A549 (cell line): ENCODE results near the gene PICK1. TPM values are rescaled to one million over a fixed set of nuclear protein-coding genes. Genes with fewer than 3 reads are reported as not detected.
A peak's percentile ranks its signal among the peaks of the same experiment; 100 is the strongest.

Source experiments
- ATAC-seq, 2 experiments: fragments of 200-7000 bp in 1 of 2; fragments of >200 bp in 1 of 2; cut with Nextera tagmentation in 1 of 2; cut with Tn5 transposase in 1 of 2; 3 replicates each; pipeline versions ENCODE4 v1.8.0 to v1.9.1; 2018 to 2020; ENCODE audit warnings: mild to moderate bottlenecking in 1 of 2, moderate library complexity in 1 of 2
- CTCF ChIA-PET: fragments of 300-600 bp; sonication (Branson Sonifier 250); formaldehyde crosslinking; extraction: SDS; loops from one replicate; lab custom pipeline; 2021; ENCODE audit warnings: antibody characterized with exemption, inconsistent platforms; lab: Yijun Ruan, JAX
- POLR2A ChIA-PET: fragments of 350-600 bp; formaldehyde crosslinking; extraction: SDS; loops from one replicate; lab custom pipeline; 2021; ENCODE audit warnings: antibody characterized with exemption, inconsistent platforms; lab: Yijun Ruan, JAX
- DNase-seq, 2 experiments: peaks; one replicate each; pipeline versions ENCODE4 v3.0.0 to v3.0.0-alpha.2; 2011 to 2016; ENCODE audit warnings: low read depth in 1 of 2, low spot score in 1 of 2
- FAIRE-seq: peaks from 2 replicates; lab custom pipeline; 2011; peaks lifted over from hg19 to GRCh38; lab: Jason Lieb, UNC
- H3K27ac ChIP-seq, 2 experiments: fragments of >200 bp; sonication (Bioruptor Twin); formaldehyde crosslinking; 3 replicates each; pipeline ENCODE4 v1.5.1; 2016 to 2017
- H3K4me1 ChIP-seq: fragments of >200 bp; sonication (Bioruptor Twin); formaldehyde crosslinking; 3 replicates; pipeline ENCODE4 v1.6.1; 2016
- H3K4me2 ChIP-seq: fragments of >200 bp; sonication (Bioruptor Twin); formaldehyde crosslinking; 3 replicates; pipeline ENCODE4 v1.6.1; 2016
- H3K4me3 ChIP-seq: fragments of >200 bp; sonication (Bioruptor Twin); formaldehyde crosslinking; 3 replicates; pipeline ENCODE4 v1.5.1; 2016
- H3K9me3 ChIP-seq: fragments of >200 bp; sonication (Bioruptor Twin); formaldehyde crosslinking; 3 replicates; pipeline ENCODE4 v1.6.1; 2016
- CBX2 ChIP-seq: fragments of 200-600 bp; sonication (generic); IDR thresholded peaks from 2 replicates; pipeline ENCODE4 v1.6.1; 2016; ENCODE audit warnings: low read depth, mild to moderate bottlenecking, borderline replicate concordance
- E2F6 ChIP-seq: IDR thresholded peaks from 2 replicates; pipeline ENCODE4 v1.6.1; 2012; ENCODE audit warnings: low read depth, borderline replicate concordance
- EHF ChIP-seq: fragments of 250-450 bp; sonication (Bioruptor Pico); IDR thresholded peaks from 2 replicates; pipeline ENCODE4 v1.5.0; 2020; ENCODE audit warnings: mild to moderate bottlenecking
- FOSL2 ChIP-seq, 2 experiments: fragments of 450-650 bp in 1 of 2; fragments of >200 bp in 1 of 2; sonication (Bioruptor Twin) in 1 of 2; formaldehyde crosslinking; IDR thresholded peaks; 2 replicates each; pipeline versions ENCODE4 v1.5.0 to v1.6.1; 2016 to 2020; ENCODE audit warnings: mild to moderate bottlenecking in 1 of 2, moderate library complexity in 1 of 2
- GATA3 ChIP-seq: IDR thresholded peaks from 2 replicates; pipeline ENCODE4 v1.6.1; 2012; ENCODE audit warnings: borderline replicate concordance
- HEYL ChIP-seq: fragments of 250-450 bp; sonication (Bioruptor Pico); IDR thresholded peaks from 2 replicates; pipeline ENCODE4 v1.8.0; 2021; ENCODE audit warnings: mild to moderate bottlenecking, moderate library complexity
- HOXB13 ChIP-seq: fragments of 250-450 bp; sonication (Bioruptor Pico); IDR thresholded peaks from 2 replicates; pipeline ENCODE4 v1.5.0; 2020; ENCODE audit warnings: low read depth, mild to moderate bottlenecking, moderate library complexity
- HOXB5 ChIP-seq: fragments of 250-450 bp; sonication (Bioruptor Pico); IDR thresholded peaks from 2 replicates; pipeline ENCODE4 v1.5.0; 2020; ENCODE audit warnings: mild to moderate bottlenecking, moderate library complexity
- JUN ChIP-seq, 2 experiments: fragments of >200 bp; sonication (Bioruptor Twin); formaldehyde crosslinking; IDR thresholded peaks; 2 replicates in 1 of 2; 3 replicates in 1 of 2; pipeline ENCODE4 v1.6.1; 2016 to 2017
- KDM5A ChIP-seq: fragments of 200-600 bp; sonication (generic); IDR thresholded peaks from 2 replicates; pipeline ENCODE4 v1.6.1; 2016; ENCODE audit warnings: antibody characterized with exemption, mild to moderate bottlenecking
- MAX ChIP-seq: IDR thresholded peaks from 2 replicates; pipeline ENCODE4 v1.6.1; 2012
- NPAS2 ChIP-seq: fragments of 250-450 bp; sonication (Bioruptor Pico); IDR thresholded peaks from 2 replicates; pipeline ENCODE4 v1.8.0; 2022; ENCODE audit warnings: mild to moderate bottlenecking, moderate library complexity, borderline replicate concordance
- RARB ChIP-seq: fragments of 250-450 bp; sonication (Bioruptor Pico); IDR thresholded peaks from 2 replicates; pipeline ENCODE4 v1.8.0; 2021; ENCODE audit warnings: mild to moderate bottlenecking, moderate library complexity
- RCOR1 ChIP-seq: fragments of 150-350 bp; IDR thresholded peaks from 2 replicates; pipeline ENCODE4 v1.6.1; 2014; ENCODE audit warnings: antibody characterized with exemption, low read length, low read depth
- RFX5 ChIP-seq: fragments of 450-650 bp; IDR thresholded peaks from 2 replicates; pipeline ENCODE4 v1.7.1; 2014; ENCODE audit warnings: antibody characterized with exemption, mild to moderate bottlenecking, moderate library complexity
- RNF2 ChIP-seq: fragments of 200-600 bp; sonication (generic); IDR thresholded peaks from 2 replicates; pipeline ENCODE4 v1.6.1; 2016; ENCODE audit warnings: low read depth, mild to moderate bottlenecking, antibody characterized with exemption, moderate library complexity, borderline replicate concordance
- SMC3 ChIP-seq: fragments of >200 bp; sonication (Bioruptor Twin); formaldehyde crosslinking; IDR thresholded peaks from 3 replicates; pipeline ENCODE4 v1.6.1; 2018; ENCODE audit warnings: inconsistent platforms
- SREBF2 ChIP-seq: fragments of 450-650 bp; IDR thresholded peaks from 2 replicates; pipeline ENCODE4 v1.6.1; 2014; ENCODE audit warnings: mild to moderate bottlenecking, moderate library complexity
- TFCP2L1 ChIP-seq: fragments of 250-450 bp; sonication (Bioruptor Pico); IDR thresholded peaks from 2 replicates; pipeline ENCODE4 v1.5.0; 2021; ENCODE audit warnings: mild to moderate bottlenecking
- USF2 ChIP-seq: fragments of 450-650 bp; IDR thresholded peaks from 2 replicates; pipeline ENCODE4 v1.6.1; 2014; ENCODE audit warnings: antibody characterized with exemption
- ZC3H11A ChIP-seq: fragments of 450-650 bp; IDR thresholded peaks from 2 replicates; pipeline ENCODE4 v1.6.1; 2014; ENCODE audit warnings: antibody characterized with exemption, mild to moderate bottlenecking
- WGBS: methylation state at CpG from one replicate; pipeline ENCODE4 v1.1.6; 2017; ENCODE audit errors: missing lambda C conversion rate; 5-methylcytosine and 5-hydroxymethylcytosine counted together
- polyA plus RNA-seq, 4 experiments: library from polyadenylated mRNA; depleted of rRNA in 3 of 4; stranded (reverse); fragments of >200 nt; fragmentation: RNase III in 1 of 4; extraction: RNeasy Plus Mini Kit Qiagen cat#74134 plus additional on column Dnase treatment in 1 of 4; gene quantifications; 2 replicates in 3 of 4; 3 replicates in 1 of 4; pipeline ENCODE4 v1.2.3, GENCODE V29; 2011 to 2017

PICK1 gene
- polyA plus RNA-seq, 2 of the 4 experiments (the other 2 are of a cell fraction) = 15.6 to 17.8 TPM

- POLR2A ChIA-PET = no interaction called here
- Histone ChIP-seq H3K9me3 (no peaks in the 10 kb centered on the region), H3K4me2 (peak overlapping the region; percentile 99; the same call in 2 of the 3 replicates), H3K4me1 (peaks cover 52% of the 10 kb centered on the region), H3K27ac (peak overlapping the region in 1 of 2 experiments; percentile 91; a peak in 1 of 6 replicates), H3K4me3 (no peak overlapping the region; the same call in 2 of the 3 replicates)
- WGBS = 74% methylated on average over 9 of the region's 22 CpGs
- ATAC-seq (peak in 1 of 2 experiments; percentile 6; a peak in 1 of 6 replicates), DNase-seq (peak in 1 of 2 experiments; percentile 38), FAIRE-seq (no peak)
- TF ChIP-seq JUN (IDR thresholded peaks at IDR 0.05) = no peak
- TF ChIP-seq E2F6 = no peak
- TF ChIP-seq USF2 = no peak
- no peak for TF ChIP-seq RARB (CRISPR knock-in tag)
- TF ChIP-seq SREBF2 = no peak
- no peak for TF ChIP-seq HOXB5 (CRISPR knock-in tag)
- TF ChIP-seq EHF = no peak
- TF ChIP-seq RCOR1 = no peak
- TF ChIP-seq CBX2 = no peak
- TF ChIP-seq KDM5A = no peak
- TF ChIP-seq GATA3 = no peak
- no peak for TF ChIP-seq RFX5
- TF ChIP-seq TFCP2L1 (CRISPR knock-in tag) = no peak
- TF ChIP-seq FOSL2 (IDR thresholded peaks at IDR 0.05) = no peak
- no peak for TF ChIP-seq FOSL2 (CRISPR knock-in tag; IDR thresholded peaks at IDR 0.05)
- TF ChIP-seq ZC3H11A = no peak
- no peak for TF ChIP-seq SMC3
- no peak for TF ChIP-seq NPAS2 (CRISPR knock-in tag)
- no peak for TF ChIP-seq HOXB13
- TF ChIP-seq RNF2 = no peak
- CTCF ChIA-PET = interaction anchor here (0.9 to 1.0 kb wide), 2 partner anchors 9 to 11 kb away, joined by 3 read pairs; no protein-coding TSS in a partner anchor
These were observed 52.3 kb downstream of the PICK1 start for GRCh38 chr22:38109371-38110001.

GRCh38 chr22:38110008-38110862 is 53.0 kb downstream of the PICK1 start, which contains the start of gene BAIAP2L2:
Gene BAIAP2L2 (minus strand): TSS chr22:38110684. CDS start chr22:38110525, 159 bp downstream.
- peak within 1 kb of the TSS; percentile 91 to 96 for H3K27ac ChIP-seq
- no peak for FAIRE-seq
- DNase-seq = peak; percentile 78 to 79
- peak within 1 kb of the TSS; percentile 99 for H3K4me2 ChIP-seq
- TF ChIP-seq JUN (IDR thresholded peaks at IDR 0.05) = 0 out of 5 replicates have a peak, but pooled peaks of 1 of the 2 experiments have one; percentile 27
- TF ChIP-seq MAX = peak; percentile 66
- TF ChIP-seq E2F6 = peak; percentile 27; the same call in 1 of the 2 replicates
- TF ChIP-seq HEYL (CRISPR knock-in tag) = no peak
- peak; percentile 66 to 75 for ATAC-seq
- WGBS = 28% methylated on average over 3 of the region's 19 CpGs
- POLR2A ChIA-PET = interaction anchor here (0.6 kb wide), 1 partner anchor 96 kb away, joined by 3 read pairs; no protein-coding TSS in a partner anchor
- no peaks in the 10 kb centered on the region for H3K9me3 ChIP-seq
- peaks cover 52% of the 10 kb centered on the region for H3K4me1 ChIP-seq
- H3K4me3 ChIP-seq = peak within 1 kb of the TSS; percentile 51
- CTCF ChIA-PET = interaction anchor here (0.7 to 2.6 kb wide), 6 partner anchors 10 to 205 kb away, joined by 3 to 10 read pairs (median 3); no protein-coding TSS in a partner anchor
